DND-41 (cell line): ENCODE measurements around the gene GANAB.

Experiments
- ATAC-seq: fragments of 200-7000 bp; cut with Tn5 transposase; 3 replicates; pipeline ENCODE4 v1.9.1; 2021; ENCODE audit warnings: low read depth; ENCODE audit not compliant: insufficient read depth
- DNase-seq: peaks from one replicate; pipeline ENCODE4 v3.0.0-alpha.2; 2020
- H2AFZ ChIP-seq: 2 replicates; pipeline ENCODE4 v1.6.0; 2012; ENCODE audit warnings: low read depth, low read length
- H3K27ac ChIP-seq: 2 replicates; pipeline ENCODE4 v1.5.1; 2012; ENCODE audit warnings: low read length, inconsistent platforms
- H3K27me3 ChIP-seq: fragments of 200-600 bp; sonication (generic); 2 replicates; pipeline ENCODE4 v1.6.0; 2012; ENCODE audit warnings: low read length, mild to moderate bottlenecking, inconsistent platforms; ENCODE audit not compliant: insufficient read depth, poor library complexity
- H3K36me3 ChIP-seq: 2 replicates; pipeline ENCODE4 v1.5.1; 2012; ENCODE audit warnings: low read length, inconsistent platforms; ENCODE audit not compliant: insufficient read depth
- H3K4me1 ChIP-seq: 2 replicates; pipeline ENCODE4 v1.5.1; 2012; ENCODE audit warnings: mild to moderate bottlenecking, low read length; ENCODE audit not compliant: insufficient read depth
- H3K4me2 ChIP-seq: 2 replicates; pipeline ENCODE4 v1.6.0; 2012; ENCODE audit warnings: mild to moderate bottlenecking, moderate library complexity, low read length, inconsistent platforms; ENCODE audit not compliant: insufficient read depth
- H3K4me3 ChIP-seq, 2 experiments: fragments of 200-600 bp in 1 of 2; shearing (Covaris generic) in 1 of 2; 2 replicates each; pipeline ENCODE4 v1.5.1; 2012 to 2016; ENCODE audit warnings: inconsistent platforms in 2 of 2, low read length in 2 of 2, mild to moderate bottlenecking in 2 of 2, low read depth in 1 of 2, moderate library complexity in 1 of 2
- H3K79me2 ChIP-seq: 2 replicates; pipeline ENCODE4 v1.6.0; 2012; ENCODE audit warnings: low read length, inconsistent platforms; ENCODE audit not compliant: insufficient read depth
- H3K9ac ChIP-seq: 2 replicates; pipeline ENCODE4 v1.6.0; 2012; ENCODE audit warnings: low read depth, mild to moderate bottlenecking, inconsistent platforms, low read length, moderate library complexity
- H3K9me3 ChIP-seq: 2 replicates; pipeline ENCODE4 v1.5.1; 2012; ENCODE audit warnings: low read length, moderate library complexity, mild to moderate bottlenecking, inconsistent platforms; ENCODE audit not compliant: insufficient read depth, severe bottlenecking
- H4K20me1 ChIP-seq: 2 replicates; pipeline ENCODE4 v1.6.0; 2012; ENCODE audit warnings: low read length; ENCODE audit not compliant: insufficient read depth
- EZH2 ChIP-seq: IDR thresholded peaks from 3 replicates; pipeline ENCODE4 v1.6.1; 2012; ENCODE audit warnings: borderline replicate concordance, low read depth, mild to moderate bottlenecking, moderate library complexity, low read length, inconsistent platforms; ENCODE audit not compliant: severe bottlenecking
- TF ChIP-seq, protein P1 (sequence below): IDR thresholded peaks from 2 replicates; pipeline ENCODE4 v1.5.1; 2012; ENCODE audit warnings: borderline replicate concordance, low read length, moderate library complexity, mild to moderate bottlenecking; ENCODE audit not compliant: poor library complexity, severe bottlenecking; ENCODE audit errors: extremely low read depth

The GANAB gene

DNA sequence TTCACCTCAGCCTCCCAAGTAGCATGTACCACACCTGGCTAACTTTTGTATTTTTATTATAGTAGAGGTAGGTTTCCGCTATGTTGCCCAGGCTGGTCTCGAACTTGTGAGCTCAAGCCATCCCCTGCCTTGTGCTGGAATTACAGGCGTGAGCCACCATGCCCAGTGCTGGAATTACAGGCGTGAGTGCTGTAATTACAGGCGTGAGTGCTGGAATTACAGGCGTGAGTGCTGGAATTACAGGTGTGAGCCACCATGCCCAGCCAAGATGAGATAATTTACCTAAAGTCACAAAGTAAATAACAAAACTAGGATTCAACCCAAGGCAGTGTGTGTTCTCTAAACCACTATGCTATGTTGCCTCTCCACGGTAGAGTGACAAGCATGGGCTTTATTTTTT is 36.1 kb upstream of the GANAB start:
- Histone ChIP-seq H3K36me3 (peaks cover 8% of the 10 kb centered on the region), H3K4me2 (no peak overlapping the region), H3K27ac (no peak overlapping the region), H3K79me2 (peaks cover 17% of the 10 kb centered on the region), H3K4me1 (peaks cover 18% of the 10 kb centered on the region), H2AFZ (no peak overlapping the region), H4K20me1 (peaks cover 3% of the 10 kb centered on the region; the same call in 1 of the 2 replicates), H3K4me3 (no peak overlapping the region), H3K27me3 (no peaks in the 10 kb centered on the region), H3K9me3 (no peaks in the 10 kb centered on the region), H3K9ac (no peak overlapping the region)
- TF ChIP-seq, protein P1, sequence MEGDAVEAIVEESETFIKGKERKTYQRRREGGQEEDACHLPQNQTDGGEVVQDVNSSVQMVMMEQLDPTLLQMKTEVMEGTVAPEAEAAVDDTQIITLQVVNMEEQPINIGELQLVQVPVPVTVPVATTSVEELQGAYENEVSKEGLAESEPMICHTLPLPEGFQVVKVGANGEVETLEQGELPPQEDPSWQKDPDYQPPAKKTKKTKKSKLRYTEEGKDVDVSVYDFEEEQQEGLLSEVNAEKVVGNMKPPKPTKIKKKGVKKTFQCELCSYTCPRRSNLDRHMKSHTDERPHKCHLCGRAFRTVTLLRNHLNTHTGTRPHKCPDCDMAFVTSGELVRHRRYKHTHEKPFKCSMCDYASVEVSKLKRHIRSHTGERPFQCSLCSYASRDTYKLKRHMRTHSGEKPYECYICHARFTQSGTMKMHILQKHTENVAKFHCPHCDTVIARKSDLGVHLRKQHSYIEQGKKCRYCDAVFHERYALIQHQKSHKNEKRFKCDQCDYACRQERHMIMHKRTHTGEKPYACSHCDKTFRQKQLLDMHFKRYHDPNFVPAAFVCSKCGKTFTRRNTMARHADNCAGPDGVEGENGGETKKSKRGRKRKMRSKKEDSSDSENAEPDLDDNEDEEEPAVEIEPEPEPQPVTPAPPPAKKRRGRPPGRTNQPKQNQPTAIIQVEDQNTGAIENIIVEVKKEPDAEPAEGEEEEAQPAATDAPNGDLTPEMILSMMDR: no peak
- TF ChIP-seq EZH2: no peak
- DNase-seq (no peak), ATAC-seq (no peak)

DNA sequence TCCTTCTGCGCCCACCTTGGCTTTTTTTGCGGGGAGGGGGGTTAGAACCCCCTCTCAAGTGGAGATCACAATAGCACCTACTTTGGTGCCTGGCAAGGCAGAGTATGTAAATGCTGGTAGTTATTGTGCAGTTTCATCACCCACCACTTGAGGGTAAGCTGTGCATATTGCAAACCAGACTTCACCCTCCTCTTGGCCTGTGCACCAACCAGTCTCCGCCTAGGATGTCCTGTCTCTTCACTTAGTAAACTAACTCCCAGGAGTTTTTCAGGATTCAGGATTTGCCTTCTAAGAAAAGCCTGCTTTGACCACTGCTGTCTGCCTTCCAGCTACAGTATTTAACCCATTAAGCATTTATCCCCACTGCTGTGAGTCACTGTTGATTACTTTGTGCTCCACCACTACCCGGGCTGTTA is 34.4 kb upstream of the GANAB start:
- Histone ChIP-seq H3K4me3 (no peak overlapping the region), H3K79me2 (peaks cover 32% of the 10 kb centered on the region), H3K36me3 (peaks cover 23% of the 10 kb centered on the region), H3K9ac (peak overlapping the region; percentile 1; the same call in 1 of the 2 replicates), H3K9me3 (no peaks in the 10 kb centered on the region), H3K4me1 (peaks cover 31% of the 10 kb centered on the region), H4K20me1 (peaks cover 6% of the 10 kb centered on the region; the same call in 1 of the 2 replicates), H3K27ac (no peak overlapping the region), H3K4me2 (no peak overlapping the region), H2AFZ (peak overlapping the region; percentile 56), H3K27me3 (no peaks in the 10 kb centered on the region)
- ATAC-seq (peak; percentile 77), DNase-seq (peak; percentile 61)
- no peak for TF ChIP-seq EZH2
- TF ChIP-seq, protein P1: peak; percentile 76

DNA sequence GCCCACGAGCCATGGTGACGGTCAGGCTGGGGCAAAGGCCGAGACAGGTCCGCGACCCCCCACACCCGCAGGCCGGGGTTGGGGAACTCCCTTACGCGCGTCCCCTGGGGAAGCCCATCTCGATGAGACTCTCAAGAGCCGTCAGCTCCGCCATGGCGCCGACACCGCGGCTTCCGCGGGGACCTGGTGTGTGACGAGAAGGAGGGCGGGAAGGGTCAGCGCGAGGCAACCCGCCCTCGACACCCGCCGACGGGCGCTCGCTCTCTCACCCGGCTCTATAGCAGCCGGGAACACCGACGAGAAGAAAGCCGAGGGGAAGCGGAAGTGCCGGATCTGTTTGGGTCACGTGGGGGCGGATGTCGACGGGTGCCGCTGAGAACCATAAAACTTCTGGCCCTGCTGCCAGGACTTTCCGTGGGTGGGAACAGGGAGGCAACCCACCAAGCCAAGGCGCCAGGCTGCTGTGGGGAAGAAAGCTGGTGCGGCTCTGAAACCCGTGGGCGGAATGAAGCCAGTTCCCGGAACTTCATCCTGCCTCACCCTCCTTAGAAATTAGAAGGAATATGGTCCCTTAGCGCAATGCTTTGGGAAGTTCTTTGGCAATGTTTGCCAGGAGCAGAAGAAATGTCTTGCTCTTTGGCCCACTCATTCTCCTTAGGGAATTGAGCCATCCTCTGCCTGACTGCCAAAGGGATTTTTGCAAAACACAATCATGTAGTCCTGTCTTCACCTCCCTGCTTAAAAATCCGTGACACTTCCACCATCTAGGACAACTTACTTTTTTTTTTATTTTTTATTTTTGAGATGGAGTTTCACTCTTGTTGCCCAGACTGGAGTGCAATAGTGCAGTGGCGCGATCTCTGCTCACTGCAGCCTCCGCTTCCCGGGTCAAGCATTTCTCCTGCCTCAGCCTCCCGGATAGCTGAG is 32.6 kb upstream of the GANAB start, which contains the start of gene UBXN1:
Gene UBXN1 (minus strand): TSS at position 304 of the 927 bp plus-strand sequence. CDS start 150 bp downstream, at position 154.
- ATAC-seq: peak; percentile 89
- no peak for TF ChIP-seq EZH2
- peak; percentile 90 for DNase-seq
- H3K4me2 ChIP-seq: peak within 1 kb of the TSS; percentile 98
- peaks cover 29% of the 10 kb centered on the region for H3K36me3 ChIP-seq
- no peaks in the 10 kb centered on the region for H3K9me3 ChIP-seq
- peak within 1 kb of the TSS; percentile 100 for H2AFZ ChIP-seq
- no peaks in the 10 kb centered on the region for H3K27me3 ChIP-seq
- H3K4me1 ChIP-seq: peaks cover 31% of the 10 kb centered on the region
- H3K79me2 ChIP-seq: peaks cover 42% of the 10 kb centered on the region
- H3K9ac ChIP-seq: peak within 1 kb of the TSS; percentile 94
- H4K20me1 ChIP-seq: peaks cover 6% of the 10 kb centered on the region; the same call in 1 of the 2 replicates
- H3K4me3 ChIP-seq: peak within 1 kb of the TSS; percentile 99 to 100
- peak within 1 kb of the TSS; percentile 98 for H3K27ac ChIP-seq

DNA sequence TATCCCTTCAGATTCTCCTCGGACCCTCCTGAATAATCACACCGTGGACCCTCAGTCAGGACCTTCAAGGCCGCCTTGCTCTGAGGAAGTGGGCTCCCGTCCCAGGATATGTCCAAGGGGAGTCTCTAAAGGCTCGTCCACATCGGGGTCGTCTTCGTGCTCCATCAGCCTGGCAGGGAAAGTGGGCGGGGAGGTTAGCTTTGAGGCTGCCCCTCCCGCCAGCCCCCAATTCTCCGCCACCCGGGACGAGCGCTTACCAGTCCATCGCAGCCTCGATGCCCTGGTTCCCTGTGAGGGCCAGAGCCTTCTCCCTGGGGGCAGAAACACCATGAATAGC is 32.0 kb upstream of the GANAB start:
- TF ChIP-seq, protein P1: no peak
- no peak for TF ChIP-seq EZH2

More for the DNA sequence above, 32.0 kb upstream of the GANAB start:
- peaks cover 6% of the 10 kb centered on the region; the same call in 1 of the 2 replicates for H4K20me1 ChIP-seq
- H3K79me2 ChIP-seq: peaks cover 48% of the 10 kb centered on the region
- H3K4me3 ChIP-seq: peak overlapping the region; percentile 99 to 100
- no peaks in the 10 kb centered on the region for H3K9me3 ChIP-seq
- no peak for DNase-seq
- peaks cover 34% of the 10 kb centered on the region for H3K36me3 ChIP-seq
- ATAC-seq: no peak
- no peaks in the 10 kb centered on the region for H3K27me3 ChIP-seq
- H3K9ac ChIP-seq: peak overlapping the region; percentile 94
- peak overlapping the region; percentile 98 for H3K27ac ChIP-seq
- peaks cover 37% of the 10 kb centered on the region for H3K4me1 ChIP-seq
- H2AFZ ChIP-seq: peak overlapping the region; percentile 100
- peak overlapping the region; percentile 98 for H3K4me2 ChIP-seq
